OCI-M2 (cell line): Measurements from ENCODE around the gene SMURF2.

Experiments used
- DNase-seq: peaks from one replicate; lab custom pipeline; 2025; ENCODE audit not compliant: unreplicated experiment; lab: John Stamatoyannopoulos, UW

SMURF2 gene

DNA sequence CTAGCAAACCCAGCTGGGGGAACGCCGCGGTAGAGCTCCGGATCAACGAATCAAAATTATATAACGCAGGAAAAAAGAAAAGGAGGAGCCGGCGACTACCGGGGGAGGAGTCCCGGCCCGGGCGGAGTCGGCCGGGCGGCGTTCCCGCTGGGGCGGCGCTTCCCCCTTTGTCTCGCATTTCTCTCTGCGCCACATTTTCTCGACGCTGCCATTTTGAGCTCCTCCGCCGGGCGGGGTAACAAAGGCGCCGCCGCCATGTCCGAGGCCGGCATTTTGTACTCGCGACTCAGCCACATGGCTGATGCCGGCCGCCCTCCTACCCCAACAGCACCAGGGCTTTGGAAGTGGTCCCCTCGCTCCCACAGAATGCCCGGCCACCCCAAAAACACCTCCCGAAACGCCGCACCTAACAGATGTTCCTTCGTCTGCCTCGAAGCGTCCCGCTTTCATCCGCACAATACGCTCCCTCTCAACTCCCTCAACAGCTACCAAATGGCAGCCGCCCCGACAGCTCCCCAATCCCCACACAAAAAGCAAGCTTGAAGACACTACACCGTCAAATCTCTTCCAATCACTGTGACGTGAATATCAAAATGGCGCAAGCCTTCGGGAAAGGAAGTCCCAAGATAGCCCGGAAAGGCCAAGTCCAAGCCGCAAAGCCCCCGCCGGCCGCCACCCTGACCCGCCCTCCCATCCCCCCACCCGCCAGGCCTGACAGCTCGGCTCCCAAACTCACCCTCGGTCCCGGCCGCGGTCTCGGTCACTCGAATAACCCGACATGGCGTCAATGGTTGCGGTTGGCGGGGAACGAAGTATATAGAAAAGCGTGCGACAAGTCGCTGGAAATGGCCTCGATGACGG is 156.5 kb downstream of the SMURF2 start:
- no peak for DNase-seq

DNA sequence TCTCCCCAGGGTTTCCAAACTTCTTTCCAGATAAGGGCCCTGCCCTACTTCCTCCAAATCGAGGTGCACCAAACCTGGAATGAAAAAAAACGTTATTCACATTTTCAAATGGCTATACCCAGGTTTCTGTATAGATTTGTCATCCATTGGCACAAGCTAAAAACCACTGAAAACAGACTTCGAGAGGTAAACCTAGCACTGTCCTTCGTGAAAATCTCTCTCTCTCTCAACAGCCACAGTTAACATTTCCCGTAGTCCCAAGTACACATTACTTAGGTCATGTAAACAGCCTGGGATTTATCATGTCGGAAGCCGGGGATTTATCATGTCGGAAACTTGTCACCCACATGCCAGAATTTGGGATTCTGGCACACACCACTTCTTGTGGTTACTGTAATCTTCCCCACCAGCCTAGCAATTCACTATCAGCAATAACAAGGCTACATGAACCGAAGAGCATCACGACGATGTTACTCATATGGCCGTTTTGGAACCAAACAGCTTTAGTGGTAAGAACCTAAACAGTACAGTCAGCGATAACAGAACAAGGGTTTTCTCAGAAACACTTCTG is 157.3 kb downstream of the SMURF2 start:
- peak; percentile 36 for DNase-seq

DNA sequence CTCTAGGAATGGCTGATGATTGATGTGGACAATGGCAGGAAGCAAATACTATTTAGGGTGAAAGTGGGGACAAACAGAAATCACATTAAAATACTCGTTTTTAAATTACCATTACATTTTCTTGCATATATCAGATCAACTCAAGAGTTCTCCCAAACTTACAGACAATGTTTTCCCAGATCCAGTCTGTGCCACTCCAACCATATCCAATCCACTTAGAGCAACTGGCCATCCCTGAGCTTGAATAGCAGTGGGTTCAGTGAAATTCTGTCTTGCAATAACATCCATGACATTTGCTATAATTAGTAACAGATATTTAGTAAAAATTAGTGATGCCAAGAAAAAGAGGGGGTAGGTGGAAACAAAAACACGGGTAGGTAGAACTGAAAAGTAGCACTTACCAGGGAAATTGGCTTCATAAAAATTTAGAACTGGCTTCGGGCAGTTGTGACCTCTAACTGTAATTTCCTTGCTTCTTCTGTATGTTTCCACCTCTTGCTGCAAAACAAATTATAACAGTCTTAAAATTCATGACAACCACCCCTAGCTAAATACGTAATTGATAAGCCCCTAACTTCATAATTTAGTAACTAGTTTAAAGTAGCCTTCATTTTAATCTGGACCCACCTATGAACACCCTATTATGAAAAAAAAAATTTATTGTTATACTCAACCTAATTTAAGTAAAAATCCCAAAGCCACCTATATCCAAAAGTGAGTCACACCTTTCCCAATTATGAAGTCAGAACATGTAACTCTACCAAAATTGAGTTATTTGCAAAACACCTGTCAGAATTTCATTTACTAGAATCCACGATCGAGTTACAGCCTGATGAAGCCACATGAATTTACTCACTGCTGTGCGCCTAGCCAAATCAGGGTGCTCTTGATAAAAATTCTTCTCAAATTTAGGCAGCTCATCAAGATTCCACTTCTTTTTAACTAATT is 158.0 kb downstream of the SMURF2 start:
- no peak for DNase-seq

DNA sequence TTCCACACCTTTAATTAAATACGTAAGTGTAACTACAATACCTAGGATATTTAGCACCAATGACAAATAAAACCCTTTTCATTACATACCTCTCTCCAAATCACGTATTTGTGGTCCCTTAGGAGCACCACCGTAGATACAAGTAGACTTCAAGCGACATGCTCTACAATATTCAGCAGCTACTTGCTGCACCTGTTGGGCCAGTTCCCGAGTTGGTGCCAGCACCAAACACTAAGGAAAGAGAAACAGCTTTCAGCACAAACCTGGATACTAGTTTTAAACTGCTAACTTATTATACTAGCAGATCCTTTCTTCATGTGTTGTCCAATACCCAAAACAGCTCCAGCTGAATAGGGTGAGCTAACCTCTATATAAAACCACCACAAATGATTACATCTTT is 158.8 kb downstream of the SMURF2 start:
- no peak for DNase-seq

DNA sequence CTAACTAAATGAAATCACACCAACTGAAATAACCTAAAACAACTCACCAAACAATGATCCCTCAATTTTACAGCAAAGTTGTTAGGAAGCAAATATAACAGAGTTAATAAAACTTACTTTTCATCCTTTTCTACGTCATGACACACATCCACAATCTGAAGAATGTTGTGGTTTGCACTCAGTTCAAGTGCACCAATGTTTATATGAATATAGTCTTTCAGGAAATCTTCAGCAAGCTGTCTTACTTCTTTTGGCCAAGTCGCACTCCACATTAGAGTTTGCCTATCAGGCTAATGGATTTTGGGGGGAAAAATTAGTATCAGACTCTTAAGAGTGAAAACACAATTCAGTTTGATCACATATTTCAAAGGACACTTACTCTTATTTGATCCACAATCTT is 159.3 kb downstream of the SMURF2 start:
- no peak for DNase-seq

DNA sequence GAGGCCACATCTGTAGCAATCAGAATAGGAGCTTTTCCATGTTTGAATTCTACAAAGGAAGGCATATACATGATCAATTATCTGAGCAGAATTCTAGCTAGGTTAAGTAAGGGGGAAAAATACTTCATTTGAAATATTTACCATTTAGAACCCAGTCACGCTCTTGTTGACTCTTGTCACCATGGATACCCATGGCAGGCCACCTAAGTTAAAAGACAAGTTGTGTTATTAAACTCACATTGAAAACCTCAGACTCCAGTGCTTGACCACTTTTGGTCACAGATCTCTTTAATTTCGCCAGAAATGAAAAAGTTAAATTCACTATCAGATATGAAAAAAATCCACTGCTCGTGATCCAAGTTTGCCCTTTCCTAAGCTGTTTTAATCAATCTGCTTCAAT is 160.1 kb downstream of the SMURF2 start:
- DNase-seq, result no peak

DNA sequence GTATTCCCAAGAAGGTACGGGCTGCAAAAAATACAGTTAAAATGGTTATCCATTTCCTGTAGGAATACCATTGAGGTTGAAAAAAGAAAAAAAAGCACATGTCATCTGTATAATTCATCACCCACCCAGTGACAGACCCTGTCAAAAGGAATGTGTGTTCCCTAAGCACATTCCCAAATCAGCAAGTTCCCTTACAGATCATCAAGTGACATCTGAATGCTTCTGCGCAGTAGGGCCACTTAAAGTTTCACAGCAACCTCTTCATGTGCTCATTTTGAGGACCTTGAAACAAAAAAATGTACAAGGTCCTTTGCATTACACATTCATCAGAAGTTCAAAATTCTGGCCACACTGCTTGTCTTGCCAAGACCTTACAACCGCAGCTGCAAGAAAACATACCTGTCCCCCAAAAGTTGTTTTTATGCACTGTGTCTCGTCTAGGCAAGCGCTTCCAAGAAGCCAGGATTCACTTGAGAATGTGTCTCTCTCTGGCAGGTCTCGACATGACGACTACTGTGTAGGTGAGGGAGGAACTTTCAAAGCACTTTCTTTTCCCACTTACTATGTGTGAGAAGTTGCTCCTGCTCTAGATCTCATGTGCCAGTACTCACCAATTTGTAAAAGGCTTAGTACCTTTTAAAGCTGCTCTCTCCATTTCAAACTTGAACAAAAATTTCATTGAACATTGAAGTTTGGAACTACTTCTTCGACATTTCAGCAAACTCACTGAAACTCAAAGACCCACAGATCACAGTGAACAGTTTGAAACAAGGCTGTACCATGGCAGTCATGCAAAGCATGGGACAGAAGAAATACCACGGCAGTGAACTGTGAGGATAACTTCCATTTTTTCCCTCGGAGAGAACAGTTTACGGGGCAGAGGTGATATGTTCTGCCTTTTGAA is 161.0 kb downstream of the SMURF2 start:
- DNase-seq, result no peak

DNA sequence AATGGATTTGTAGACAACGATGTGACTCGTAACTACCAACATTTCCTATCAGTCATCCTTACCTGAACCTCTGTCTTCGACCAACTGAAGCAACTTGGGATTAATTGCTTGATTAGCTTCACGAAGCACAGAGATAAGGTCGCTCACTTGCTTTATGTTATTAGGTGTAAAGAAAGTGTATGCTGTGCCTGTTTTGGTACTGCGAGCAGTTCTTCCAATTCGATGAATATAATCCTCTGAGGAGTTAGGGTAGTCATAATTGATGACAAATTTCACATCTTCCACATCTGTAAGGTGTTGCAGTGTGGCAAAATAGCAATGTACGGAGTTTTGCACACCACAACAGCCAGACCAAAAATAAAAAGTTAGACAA is 161.6 kb downstream of the SMURF2 start:
- no peak for DNase-seq

DNA sequence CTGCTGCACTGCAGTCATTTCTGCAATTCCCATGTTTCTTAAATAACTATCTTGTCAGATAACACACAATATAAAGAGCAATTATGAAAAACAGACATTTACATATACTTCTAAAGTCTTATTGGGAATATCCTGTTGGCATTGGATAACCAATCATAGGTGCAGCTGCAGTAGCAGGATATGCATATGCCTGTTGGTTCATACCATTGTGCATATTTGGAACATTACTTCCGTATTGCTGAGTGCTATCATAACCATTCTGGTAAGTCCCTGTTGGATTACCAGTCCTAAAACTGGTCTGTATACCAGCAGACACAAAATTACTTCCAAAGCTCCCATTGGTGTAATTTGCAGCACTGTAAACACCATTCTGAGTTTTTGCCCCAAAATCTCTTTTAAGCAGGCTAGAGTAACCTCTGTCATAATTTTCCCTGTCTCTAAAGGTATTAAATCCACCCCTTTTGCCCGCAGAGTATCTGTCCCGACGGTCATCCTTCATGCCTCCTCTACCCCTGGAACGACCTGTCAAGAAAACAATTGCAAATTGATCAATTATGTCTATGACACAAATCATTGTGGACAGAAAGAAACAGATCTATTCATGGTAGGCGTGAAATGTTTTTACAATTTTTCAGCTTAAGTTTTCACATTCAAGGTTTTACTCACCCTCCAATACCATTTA is 162.2 kb downstream of the SMURF2 start:
- DNase-seq, result no peak

DNA sequence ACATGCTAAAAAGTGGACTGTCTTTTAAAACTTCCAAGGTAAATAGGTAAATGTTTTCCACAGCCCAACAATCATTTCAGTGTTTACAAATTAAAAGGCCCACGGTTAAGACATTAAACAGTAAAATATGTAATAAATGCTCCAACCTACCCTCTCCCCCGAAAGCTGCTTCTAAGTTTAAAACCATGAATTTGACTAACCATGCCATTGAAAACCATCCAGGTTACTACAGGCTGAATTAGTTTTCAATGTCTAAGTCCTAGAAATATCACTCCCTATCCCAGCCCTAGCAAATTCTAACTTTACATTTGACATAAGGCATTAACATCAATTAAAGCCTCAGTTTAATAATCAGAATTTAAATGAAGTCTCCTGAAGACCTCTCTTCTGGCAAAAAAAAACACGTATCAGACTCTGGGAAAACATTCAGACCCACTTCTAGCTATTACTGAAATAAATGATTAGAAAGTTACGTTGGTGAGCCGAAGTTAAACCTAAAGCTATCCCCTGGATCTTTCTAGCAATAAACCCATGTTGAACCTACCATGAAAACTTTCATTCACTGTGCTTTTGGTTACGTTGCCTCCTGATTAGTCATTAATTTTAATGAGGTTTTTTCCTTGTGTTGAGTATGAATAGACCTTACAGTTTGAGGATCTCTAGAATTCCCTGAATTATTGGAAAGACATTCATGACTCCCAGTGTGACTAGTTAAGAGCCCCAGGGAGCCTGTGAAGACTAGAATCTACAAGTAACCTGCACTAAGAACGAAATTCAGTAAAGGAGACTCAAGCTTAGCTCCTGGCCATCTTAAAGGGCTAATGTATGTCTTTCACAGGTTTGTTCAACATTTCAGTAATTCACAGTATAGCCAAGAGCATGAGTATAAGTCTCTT is 163.6 kb downstream of the SMURF2 start:
- no peak for DNase-seq

DNA sequence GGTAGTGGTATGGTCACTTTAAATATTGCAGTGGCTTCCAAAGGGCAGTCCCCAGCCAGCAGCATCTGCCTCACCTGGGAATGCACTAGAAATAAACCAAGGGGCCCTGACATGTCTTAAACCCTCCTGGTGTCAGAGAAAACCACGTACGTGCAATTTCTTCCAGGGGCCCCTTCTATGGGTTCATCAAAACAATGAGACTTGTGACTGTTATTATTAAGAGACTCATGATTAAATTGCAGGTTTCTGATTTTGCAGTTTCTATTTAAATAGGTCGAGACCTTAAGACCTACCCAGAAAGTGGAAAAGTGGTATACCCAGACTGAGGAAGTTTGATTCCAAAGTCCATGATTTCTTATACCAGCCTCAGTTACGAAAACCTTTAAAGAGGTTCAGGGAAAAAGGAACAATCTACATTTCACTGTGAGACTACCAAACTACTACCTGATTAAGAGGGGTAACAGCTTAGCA is 164.5 kb downstream of the SMURF2 start:
- DNase-seq, result no peak

DNA sequence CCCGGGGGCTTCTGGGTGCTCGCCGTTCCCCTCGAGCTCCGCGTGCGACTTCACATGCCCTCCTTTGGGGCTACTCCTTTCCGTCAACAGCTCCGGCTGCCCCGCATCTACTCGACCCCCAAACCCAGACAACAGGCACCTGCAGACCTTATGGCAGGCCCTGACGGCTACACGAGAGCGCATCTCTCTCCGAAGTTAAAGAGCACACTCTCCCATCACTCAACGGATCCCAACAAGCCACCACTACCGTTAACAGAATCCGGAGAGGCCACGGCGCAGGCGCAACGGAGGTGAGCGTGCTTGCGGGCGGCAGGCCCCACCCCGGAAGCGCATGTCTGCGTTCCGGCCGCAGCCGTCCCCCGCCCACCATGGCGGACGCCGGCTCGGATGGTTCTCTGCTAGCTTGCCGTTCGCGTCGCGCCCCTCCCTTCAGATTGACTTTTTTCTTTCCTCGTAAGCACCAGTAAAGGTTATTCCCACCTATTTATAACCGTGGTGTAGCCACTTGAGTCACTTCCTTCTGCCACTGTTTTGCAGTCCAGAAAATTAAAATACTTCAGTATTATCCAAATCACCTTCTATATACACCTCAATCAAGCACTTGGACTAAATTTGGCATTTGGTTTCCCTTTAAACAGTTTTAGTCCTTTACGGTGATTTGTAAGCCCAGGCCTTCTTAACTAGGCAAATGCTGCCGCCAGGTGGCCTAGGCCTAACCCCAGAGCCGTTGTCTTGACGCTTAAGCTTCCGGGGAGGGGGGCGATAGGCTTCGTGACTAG is 165.1 kb downstream of the SMURF2 start, which contains the start of gene POLG2:
Gene POLG2 (minus strand): TSS at position 269 of the 779 bp plus-strand sequence. CDS start 86 bp downstream, at position 183.
- DNase-seq, result peak; percentile 55

DNA sequence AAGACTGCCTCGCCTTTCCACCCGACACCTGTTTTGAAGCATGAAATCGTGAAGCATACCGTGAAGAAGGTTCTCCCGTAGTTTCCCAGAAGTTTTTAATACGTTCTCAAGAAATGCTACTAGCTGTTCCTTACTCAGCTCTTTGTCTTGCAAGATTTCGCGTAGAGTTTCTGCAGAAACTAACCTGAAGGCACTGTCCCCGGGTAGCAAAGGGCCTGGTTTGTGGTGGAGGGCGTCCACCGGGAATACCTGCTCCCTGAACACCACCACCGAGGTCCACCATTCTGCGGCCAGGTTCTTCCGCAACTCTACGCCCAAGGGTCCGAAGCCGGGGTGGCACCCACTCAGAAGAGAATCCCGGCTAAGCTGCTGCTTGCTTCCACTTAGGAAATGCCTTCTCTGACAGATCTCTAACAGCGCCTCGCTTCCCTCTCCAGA is 165.7 kb downstream of the SMURF2 start:
- DNase-seq, result no peak
